Mucosa of descending colon (tissue), 3 donors: Measurements from ENCODE around the gene POLL. TPM values are rescaled to one million over a fixed set of nuclear protein-coding genes. Genes with fewer than 3 reads are reported as not detected.

Experiments used
- ATAC-seq: fragments of 200-7000 bp; cut with Tn5 transposase; one replicate; pipeline ENCODE4 v1.9.1; 2020; ENCODE audit warnings: mild to moderate bottlenecking, moderate library complexity
- DNase-seq, 3 donors: peaks; one replicate each; pipeline ENCODE4 v3.0.0-alpha.2; 2020
- H3K36me3 ChIP-seq: fragments of 200-600 bp; one replicate; pipeline ENCODE4 v1.8.0; 2021; ENCODE audit warnings: low read depth, mild to moderate bottlenecking
- H3K4me1 ChIP-seq: fragments of 200-600 bp; one replicate; pipeline ENCODE4 v1.8.0; 2021; ENCODE audit warnings: low read depth, mild to moderate bottlenecking
- H3K4me3 ChIP-seq: fragments of 200-600 bp; one replicate; pipeline ENCODE4 v1.8.0; 2021; ENCODE audit warnings: mild to moderate bottlenecking
- H3K9me3 ChIP-seq: fragments of 200-600 bp; one replicate; pipeline ENCODE4 v1.8.0; 2021; ENCODE audit warnings: mild to moderate bottlenecking
- CTCF ChIP-seq: fragments of 200-600 bp; IDR thresholded peaks from one replicate; pipeline ENCODE4 v1.8.0; 2022; ENCODE audit warnings: antibody characterized with exemption, mild to moderate bottlenecking
- intact Hi-C, 2 donors: fragments of 100-400 bp; cut with DNase I in 1 of 2; cut with micrococcal nuclease in 1 of 2; formaldehyde crosslinking; loops; one replicate each; pipeline versions ENCODE4 v1.11.0 to v1.11.1; 2022; cut with DNase I, micrococcal nuclease
- total RNA-seq, 3 donors: library from RNA; stranded (reverse); fragmentation: NEBNext Ultra II Directional in 2 of 3; extraction: Animal tissue kit (Norgen Biotek cat#: 25700) in 2 of 3; gene quantifications; one replicate each; pipeline versions ENCODE4 v1.2.1 to v1.2.4, GENCODE V29; 2021 to 2023
- donor health status: DM: no; HTN: no; CAD: no; lungs with moderate emphysema.
- donor health status: DM: no; HTN: no; CAD: no.
- donor health status: DM: no; HTN: yes; CAD: no.

POLL gene
- total RNA-seq, 3 donors from 2014 or later, result 27.2 to 36.1 (median 32.1) TPM

GRCh38 chr10:101613646-101614045, 25.6 kb upstream of the POLL start:
- ATAC-seq (no peak), DNase-seq (no peak)
- H3K36me3 ChIP-seq, result no peaks in the 10 kb centered on the region
- intact Hi-C loops, result no loop called here
- no peaks in the 10 kb centered on the region for H3K4me1 ChIP-seq
- no peak overlapping the region for H3K4me3 ChIP-seq
- no peak for TF ChIP-seq CTCF
- no peaks in the 10 kb centered on the region for H3K9me3 ChIP-seq

GRCh38 chr10:101612872-101613271, 24.8 kb upstream of the POLL start:
- Histone ChIP-seq H3K9me3 (no peaks in the 10 kb centered on the region), H3K4me3 (no peak overlapping the region), H3K4me1 (no peaks in the 10 kb centered on the region), H3K36me3 (no peaks in the 10 kb centered on the region)
- intact Hi-C loops, result no loop called here
- ATAC-seq (no peak), DNase-seq (no peak)
- TF ChIP-seq CTCF, result no peak

GRCh38 chr10:101612086-101612485, 24.0 kb upstream of the POLL start:
- intact Hi-C loops, result no loop called here
- Histone ChIP-seq H3K9me3 (no peaks in the 10 kb centered on the region), H3K36me3 (no peaks in the 10 kb centered on the region), H3K4me1 (no peaks in the 10 kb centered on the region), H3K4me3 (no peak overlapping the region)
- ATAC-seq (no peak), DNase-seq (no peak)
- TF ChIP-seq CTCF, result no peak

GRCh38 chr10:101611096-101611905, 23.2 kb upstream of the POLL start:
- no peaks in the 10 kb centered on the region for H3K4me1 ChIP-seq
- TF ChIP-seq CTCF, result no peak
- intact Hi-C loops, result no loop called here
- H3K9me3 ChIP-seq, result no peaks in the 10 kb centered on the region
- DNase-seq, result no peak
- H3K4me3 ChIP-seq, result no peak overlapping the region
- peak; percentile 34 for ATAC-seq
- no peaks in the 10 kb centered on the region for H3K36me3 ChIP-seq

- DNase-seq (no peak), ATAC-seq (no peak)
- intact Hi-C loops, result loop anchor here in 1 of 2 donors (10.0 kb wide), 1 partner anchor 165 kb away; the partner anchor contains the start of gene FGF8
- no peaks in the 10 kb centered on the region for H3K36me3 ChIP-seq
- no peak overlapping the region for H3K4me3 ChIP-seq
- no peak for TF ChIP-seq CTCF
- no peaks in the 10 kb centered on the region for H3K4me1 ChIP-seq
- H3K9me3 ChIP-seq, result no peaks in the 10 kb centered on the region
Observed at GRCh38 chr10:101609481-101609880, 21.4 kb upstream of the POLL start.
